Cardiac muscle cell (in vitro differentiated cells and primary cell): ENCODE data around the gene ATP13A4. TPM values are rescaled to one million over a fixed set of nuclear protein-coding genes. Genes with fewer than 3 reads are reported as not detected.

ENCODE experiments used
- DNase-seq, 2 donors: peaks; one replicate each; pipeline versions ENCODE4 v3.0.0 to v3.0.0-alpha.2; 2010 to 2017; ENCODE audit warnings: low read depth in 1 of 2, low spot score in 1 of 2
- H3K27ac ChIP-seq: fragments of 200-600 bp; sonication (generic); 2 replicates; pipeline ENCODE4 v1.5.1; 2016
- H3K27me3 ChIP-seq: fragments of 200-600 bp; sonication (generic); 2 replicates; pipeline ENCODE4 v1.6.0; 2016; ENCODE audit warnings: control low read depth
- H3K36me3 ChIP-seq: fragments of 200-600 bp; sonication (generic); 2 replicates; pipeline ENCODE4 v1.5.1; 2016; ENCODE audit warnings: control low read depth
- H3K4me1 ChIP-seq: fragments of 200-600 bp; sonication (generic); 2 replicates; pipeline ENCODE4 v1.8.1; 2017; ENCODE audit warnings: low read depth, mild to moderate bottlenecking, mixed run types
- H3K4me3 ChIP-seq: fragments of 200-600 bp; sonication (generic); 2 replicates; pipeline ENCODE4 v1.5.1; 2016; ENCODE audit warnings: mild to moderate bottlenecking
- H3K9me3 ChIP-seq: fragments of 200-600 bp; sonication (generic); 2 replicates; pipeline ENCODE4 v1.5.1; 2017; ENCODE audit warnings: low read depth, mild to moderate bottlenecking, control low read depth
- polyA plus RNA-seq: library from polyadenylated mRNA; unstranded; fragments of >200 nt; fragmentation: Nextera tagmentation; extraction: Ambion mirVana; gene quantifications from 2 replicates; pipeline ENCODE4 v1.2.1, GENCODE V29; 2016
- total RNA-seq: library from RNA; depleted of rRNA; stranded (reverse); fragments of >200 nt; gene quantifications from 2 replicates; pipeline ENCODE4 v1.2.3, GENCODE V29; 2016
- TF ChIP-seq, protein P1 (sequence below): IDR thresholded peaks from 2 replicates; pipeline ENCODE4 v1.5.1; 2012; ENCODE audit warnings: low read depth, mild to moderate bottlenecking, low read length

The ATP13A4 gene
- total and polyA plus RNA-seq, 2 experiments from 2014 or later: 1.0 to 3.0 TPM

DNA sequence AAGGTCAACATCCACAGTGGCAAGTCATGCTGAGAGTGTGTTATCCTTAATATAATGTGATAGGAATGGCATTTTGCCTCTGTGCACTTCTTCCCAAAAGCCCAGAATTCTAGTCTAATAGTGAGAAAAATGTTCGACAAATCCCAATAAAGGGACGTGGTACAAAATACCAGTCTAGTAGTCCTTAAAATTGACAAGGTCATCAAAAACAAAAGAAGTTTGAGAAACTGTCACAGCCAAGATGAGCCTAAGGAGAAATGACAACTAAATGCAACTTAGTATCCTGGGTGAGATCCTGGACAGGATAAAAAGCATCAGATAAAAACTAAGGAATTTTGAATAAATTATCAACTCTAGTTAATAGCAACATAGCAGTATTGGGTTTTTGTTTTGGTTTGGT lies 14.4 kb upstream of the ATP13A4 start:
- H3K27me3 ChIP-seq: no peaks in the 10 kb centered on the region
- H3K4me3 ChIP-seq: no peak overlapping the region
- TF ChIP-seq, protein P1, sequence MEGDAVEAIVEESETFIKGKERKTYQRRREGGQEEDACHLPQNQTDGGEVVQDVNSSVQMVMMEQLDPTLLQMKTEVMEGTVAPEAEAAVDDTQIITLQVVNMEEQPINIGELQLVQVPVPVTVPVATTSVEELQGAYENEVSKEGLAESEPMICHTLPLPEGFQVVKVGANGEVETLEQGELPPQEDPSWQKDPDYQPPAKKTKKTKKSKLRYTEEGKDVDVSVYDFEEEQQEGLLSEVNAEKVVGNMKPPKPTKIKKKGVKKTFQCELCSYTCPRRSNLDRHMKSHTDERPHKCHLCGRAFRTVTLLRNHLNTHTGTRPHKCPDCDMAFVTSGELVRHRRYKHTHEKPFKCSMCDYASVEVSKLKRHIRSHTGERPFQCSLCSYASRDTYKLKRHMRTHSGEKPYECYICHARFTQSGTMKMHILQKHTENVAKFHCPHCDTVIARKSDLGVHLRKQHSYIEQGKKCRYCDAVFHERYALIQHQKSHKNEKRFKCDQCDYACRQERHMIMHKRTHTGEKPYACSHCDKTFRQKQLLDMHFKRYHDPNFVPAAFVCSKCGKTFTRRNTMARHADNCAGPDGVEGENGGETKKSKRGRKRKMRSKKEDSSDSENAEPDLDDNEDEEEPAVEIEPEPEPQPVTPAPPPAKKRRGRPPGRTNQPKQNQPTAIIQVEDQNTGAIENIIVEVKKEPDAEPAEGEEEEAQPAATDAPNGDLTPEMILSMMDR: no peak
- H3K27ac ChIP-seq: no peak overlapping the region
- no peaks in the 10 kb centered on the region for H3K9me3 ChIP-seq
- no peak for DNase-seq
- H3K4me1 ChIP-seq: no peaks in the 10 kb centered on the region
- no peaks in the 10 kb centered on the region for H3K36me3 ChIP-seq

DNA sequence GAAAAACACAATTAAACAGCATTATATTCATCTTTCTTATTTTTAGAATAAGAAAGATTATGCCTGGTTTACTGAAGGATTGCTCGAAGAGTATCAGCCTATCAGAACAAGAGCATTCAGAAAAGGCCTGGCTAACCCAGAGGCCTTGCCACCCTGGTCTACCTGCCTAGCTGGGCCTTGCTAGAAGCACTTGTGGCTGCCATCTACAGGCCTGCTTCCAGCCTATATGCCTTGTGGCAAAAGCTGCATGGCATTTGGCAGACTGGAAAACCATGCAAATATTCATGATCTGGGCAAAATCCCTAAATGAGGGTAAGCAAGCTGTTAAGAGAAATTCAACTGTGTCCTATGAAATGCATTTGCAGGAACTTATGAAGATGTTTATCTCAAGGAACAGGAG lies 9.3 kb upstream of the ATP13A4 start:
- TF ChIP-seq, protein P1: no peak

DNA sequence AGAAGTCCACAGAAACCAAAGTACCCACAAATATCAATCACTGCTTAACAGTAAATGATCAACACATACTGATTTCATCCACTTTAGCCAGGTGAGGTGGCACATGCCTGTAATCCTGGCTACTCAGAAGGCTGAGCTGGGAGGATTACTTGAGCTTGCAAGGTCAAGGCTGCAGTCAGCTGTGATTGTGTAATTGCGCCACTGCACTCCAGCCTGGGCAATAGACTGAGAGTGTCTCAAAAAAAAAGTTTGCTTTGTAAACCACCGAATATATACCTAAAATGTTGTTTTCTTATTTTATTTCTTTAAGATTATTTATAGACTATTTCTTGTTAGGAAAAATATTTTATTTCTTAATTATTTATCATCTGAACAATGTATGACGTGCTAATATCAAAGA lies 8.7 kb upstream of the ATP13A4 start:
- H3K4me1 ChIP-seq: no peaks in the 10 kb centered on the region
- TF ChIP-seq, protein P1: no peak
- peak in 1 of 2 donors; percentile 2 for DNase-seq
- no peak overlapping the region for H3K4me3 ChIP-seq
- H3K9me3 ChIP-seq: no peaks in the 10 kb centered on the region
- no peaks in the 10 kb centered on the region for H3K27me3 ChIP-seq
- H3K27ac ChIP-seq: no peak overlapping the region
- no peaks in the 10 kb centered on the region for H3K36me3 ChIP-seq

More for the DNA sequence above, 9.3 kb upstream of the ATP13A4 start:
- H3K9me3 ChIP-seq: no peaks in the 10 kb centered on the region
- H3K27ac ChIP-seq: no peak overlapping the region
- H3K36me3 ChIP-seq: no peaks in the 10 kb centered on the region
- DNase-seq: peak; percentile 2 to 38
- H3K4me1 ChIP-seq: no peaks in the 10 kb centered on the region
- H3K27me3 ChIP-seq: no peaks in the 10 kb centered on the region
- H3K4me3 ChIP-seq: no peak overlapping the region

DNA sequence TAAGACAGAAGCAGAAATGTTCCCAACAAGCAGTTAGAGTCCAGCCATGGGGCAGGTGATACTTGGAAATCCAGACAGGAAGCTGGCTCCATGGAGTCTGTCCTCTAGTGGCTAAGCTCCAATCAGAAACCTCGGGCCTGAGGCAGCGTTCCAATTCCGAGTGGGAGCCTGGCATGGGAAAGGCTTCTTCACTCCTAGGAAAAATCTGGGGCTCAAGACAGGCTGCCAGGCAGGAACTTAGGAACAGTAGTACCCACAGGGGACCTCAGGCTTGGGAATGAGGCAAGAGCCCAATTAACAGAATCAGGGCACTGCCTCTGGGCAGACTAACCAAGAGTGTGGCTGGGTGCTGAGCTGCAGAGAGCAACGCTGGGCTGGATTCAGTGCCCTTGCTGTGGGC lies 6.2 kb upstream of the ATP13A4 start:
- no peak for DNase-seq
- TF ChIP-seq, protein P1: no peak
- no peaks in the 10 kb centered on the region for H3K9me3 ChIP-seq

DNA sequence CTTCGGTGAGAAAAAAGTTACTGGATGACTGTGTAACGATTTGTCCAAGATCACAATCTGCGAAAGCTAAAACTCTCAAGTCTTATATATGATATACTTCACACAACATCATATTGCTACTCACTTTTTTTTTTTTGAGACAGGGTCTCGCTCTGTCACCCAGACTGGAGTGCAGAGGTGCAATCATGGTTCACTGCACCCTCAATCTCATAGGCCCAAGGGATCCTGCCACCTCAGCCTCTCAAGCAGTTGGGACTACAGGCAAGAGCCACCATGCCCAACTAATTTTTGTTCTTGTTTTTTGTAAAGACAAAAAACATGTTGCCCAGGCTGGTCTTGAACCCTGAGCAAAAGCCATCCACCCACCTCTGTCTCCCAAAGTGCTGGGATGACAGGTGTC lies 5.4 kb upstream of the ATP13A4 start:
- TF ChIP-seq, protein P1: no peak

More for the DNA sequence above, 6.2 kb upstream of the ATP13A4 start:
- no peaks in the 10 kb centered on the region for H3K36me3 ChIP-seq
- H3K27ac ChIP-seq: no peak overlapping the region
- H3K4me3 ChIP-seq: no peak overlapping the region
- H3K27me3 ChIP-seq: no peaks in the 10 kb centered on the region
- H3K4me1 ChIP-seq: no peaks in the 10 kb centered on the region

DNA sequence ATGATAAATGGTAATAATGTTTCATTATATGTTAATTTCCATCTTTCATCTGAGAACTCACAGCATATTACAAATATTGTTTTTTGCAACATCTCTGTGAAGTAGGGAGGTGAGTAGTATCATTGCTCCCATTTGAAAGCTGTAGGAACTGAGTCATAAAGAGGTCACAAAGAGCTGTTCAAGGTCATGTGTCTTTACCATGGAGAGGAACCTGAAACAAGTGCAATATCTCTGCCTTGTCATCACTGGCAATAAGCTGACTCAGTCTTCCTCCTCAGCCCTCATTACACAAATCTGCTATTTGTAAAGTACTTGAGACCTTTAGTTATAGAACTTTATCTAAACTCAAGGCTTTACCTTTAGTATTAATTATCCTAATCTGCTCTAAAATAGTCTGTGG lies 4.4 kb upstream of the ATP13A4 start:
- no peaks in the 10 kb centered on the region for H3K4me1 ChIP-seq
- TF ChIP-seq, protein P1: no peak

More for the DNA sequence above, 5.4 kb upstream of the ATP13A4 start:
- H3K27me3 ChIP-seq: peaks cover 2% of the 10 kb centered on the region
- no peaks in the 10 kb centered on the region for H3K4me1 ChIP-seq
- no peak for DNase-seq
- no peak overlapping the region for H3K27ac ChIP-seq
- no peaks in the 10 kb centered on the region for H3K36me3 ChIP-seq
- H3K9me3 ChIP-seq: no peaks in the 10 kb centered on the region
- H3K4me3 ChIP-seq: no peak overlapping the region

More for the DNA sequence above, 4.4 kb upstream of the ATP13A4 start:
- no peak overlapping the region for H3K27ac ChIP-seq
- H3K4me3 ChIP-seq: no peak overlapping the region
- no peak for DNase-seq
- no peaks in the 10 kb centered on the region for H3K9me3 ChIP-seq
- peaks cover 5% of the 10 kb centered on the region for H3K27me3 ChIP-seq
- no peaks in the 10 kb centered on the region for H3K36me3 ChIP-seq
